ENCODE measurements around the gene SLC49A3.
"Not testable (repeated sequence)": the region's sequence is repeated elsewhere in the genome, so short reads cannot be mapped to it uniquely, and the experiment has no call there.

Gene SLC49A3

GRCh38 chr4:688854-689681 is at the start of gene SLC49A3:
TSS of gene SLC49A3 (minus strand) at chr4:689151. CDS start at chr4:689127, 24 bp downstream.
- peak; percentile 59 for DNase-seq

GRCh38 chr4:736561-736960 is 47.6 kb upstream of the SLC49A3 start:
- DNase-seq, result not testable (repeated sequence)

GRCh38 chr4:735583-735982 is 46.6 kb upstream of the SLC49A3 start:
- DNase-seq, result no peak

GRCh38 chr4:734951-735350 is 46.0 kb upstream of the SLC49A3 start:
- no peak for DNase-seq

- DNase-seq, result no peak
Measured at GRCh38 chr4:734075-734474, 45.1 kb upstream of the SLC49A3 start.

GRCh38 chr4:733631-733980 is 44.7 kb upstream of the SLC49A3 start:
- DNase-seq, result no peak

GRCh38 chr4:732911-733630 is 44.1 kb upstream of the SLC49A3 start:
- DNase-seq, result no peak

- no peak for DNase-seq
Measured at GRCh38 chr4:732486-732885, 43.5 kb upstream of the SLC49A3 start.

GRCh38 chr4:731954-732353 is 43.0 kb upstream of the SLC49A3 start:
- DNase-seq, result not testable (repeated sequence)

GRCh38 chr4:730946-731904 is 42.3 kb upstream of the SLC49A3 start:
- not testable (repeated sequence) for DNase-seq

GRCh38 chr4:730511-730910 is 41.6 kb upstream of the SLC49A3 start:
- no peak for DNase-seq

GRCh38 chr4:729336-730315 is 40.7 kb upstream of the SLC49A3 start:
- no peak for DNase-seq

GRCh38 chr4:727576-727975 is 38.6 kb upstream of the SLC49A3 start:
- DNase-seq, result no peak

GRCh38 chr4:726838-727237 is 37.9 kb upstream of the SLC49A3 start:
- DNase-seq, result no peak

GRCh38 chr4:726235-726787 is 37.4 kb upstream of the SLC49A3 start:
- DNase-seq, result no peak

GRCh38 chr4:725391-726234 is 36.7 kb upstream of the SLC49A3 start:
- no peak for DNase-seq

- DNase-seq, result peak; percentile 64
Measured at GRCh38 chr4:723751-724530, 35.0 kb upstream of the SLC49A3 start.

GRCh38 chr4:722851-723360 is 34.0 kb upstream of the SLC49A3 start:
- no peak for DNase-seq

- no peak for DNase-seq
Measured at GRCh38 chr4:722169-722725, 33.3 kb upstream of the SLC49A3 start.
